Ecto neural progenitor cell (in vitro differentiated cells): Measurements from ENCODE around the gene ARCN1.
A peak's percentile ranks its signal among the peaks of the same experiment; 100 is the strongest.

Experiments used
- DNase-seq: peaks from one replicate; pipeline ENCODE4 v3.0.0-alpha.2; 2018; ENCODE audit warnings: low spot score

Gene ARCN1

DNA sequence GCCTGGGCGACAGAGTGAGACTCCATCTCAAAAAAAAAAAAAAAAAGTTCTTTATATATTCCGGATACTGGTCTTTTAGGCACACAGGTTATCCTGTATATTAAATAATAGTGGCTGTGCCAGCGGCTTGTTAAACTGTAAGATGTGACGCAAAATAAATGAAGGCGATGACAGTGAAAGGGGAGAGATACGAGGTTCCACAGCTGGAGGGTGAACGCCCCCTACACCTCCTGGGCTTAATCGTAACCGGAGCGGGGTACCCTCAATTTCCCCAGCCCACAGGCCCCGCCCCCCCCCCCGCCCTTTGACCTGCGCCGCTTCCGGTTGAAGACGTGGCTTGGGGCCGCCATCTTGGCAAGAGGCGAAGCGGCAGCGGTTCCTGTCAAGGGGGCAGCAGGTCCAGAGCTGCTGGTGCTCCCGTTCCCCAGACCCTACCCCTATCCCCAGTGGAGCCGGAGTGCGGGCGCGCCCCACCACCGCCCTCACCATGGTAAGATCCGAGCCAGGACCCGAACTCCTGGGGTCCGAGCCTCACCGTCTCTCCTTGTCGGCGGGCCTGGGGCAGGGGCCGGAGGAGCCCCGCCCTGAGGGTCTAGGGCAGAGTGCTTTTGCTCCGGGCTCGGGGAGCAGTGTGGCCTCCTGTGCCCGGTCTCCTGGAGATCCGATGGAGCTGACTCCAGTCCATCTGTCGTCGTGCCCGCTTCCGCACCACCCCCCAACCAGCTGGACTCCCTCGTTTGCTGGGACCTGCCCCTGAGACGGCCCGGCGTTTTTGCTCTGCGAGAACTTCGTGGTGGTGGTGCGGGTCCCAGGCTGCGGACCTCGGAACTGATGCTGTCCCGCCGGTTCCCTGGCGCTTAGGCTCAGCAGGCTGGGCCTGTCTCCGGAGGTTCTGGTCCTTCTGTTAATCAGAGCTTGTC is at the start of gene ARCN1:
ARCN1 (plus strand) TSS at position 349 of the 920 bp plus-strand sequence; CDS start at position 488, 139 bp downstream.
- DNase-seq, result peak; percentile 91

DNA sequence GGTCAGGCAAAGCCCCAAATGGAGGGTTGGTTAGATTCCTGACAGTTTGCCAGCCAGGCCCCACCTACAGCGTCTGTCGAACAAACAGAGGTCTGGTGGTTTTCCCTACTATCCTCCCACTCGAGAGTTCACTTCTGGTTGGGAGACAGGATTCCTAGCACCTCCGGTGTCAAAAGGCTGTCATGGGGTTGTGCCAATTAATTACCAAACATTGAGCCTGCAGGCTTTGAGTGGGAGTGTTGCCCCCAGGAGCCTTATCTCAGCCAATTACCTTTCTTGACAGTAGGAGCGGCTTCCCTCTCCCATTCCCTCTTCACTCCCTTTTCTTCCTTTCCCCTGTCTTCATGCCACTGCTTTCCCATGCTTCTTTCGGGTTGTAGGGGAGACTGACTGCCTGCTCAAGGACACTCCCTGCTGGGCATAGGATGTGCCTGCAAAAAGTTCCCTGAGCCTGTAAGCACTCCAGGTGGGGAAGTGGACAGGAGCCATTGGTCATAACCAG is 49.6 kb upstream of the ARCN1 start:
- no peak for DNase-seq

DNA sequence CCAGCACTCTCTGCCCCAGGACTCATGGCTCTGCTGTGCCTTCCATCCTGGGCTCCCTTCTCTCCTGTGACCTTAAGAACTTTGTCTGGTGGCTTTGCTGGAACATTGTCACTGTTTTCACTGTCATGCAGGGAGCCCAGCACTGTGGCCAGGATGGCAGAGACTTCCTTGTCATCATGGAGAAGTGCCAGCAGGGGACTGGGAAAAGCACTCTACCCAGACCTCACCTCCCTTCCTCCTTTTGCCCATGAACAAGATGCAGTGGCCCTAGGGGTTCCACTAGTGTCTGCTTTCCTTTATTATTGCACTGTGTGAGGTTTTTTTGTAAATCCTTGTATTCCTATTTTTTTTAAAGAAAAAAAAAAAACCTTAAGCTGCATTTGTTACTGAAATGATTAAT is 47.9 kb upstream of the ARCN1 start:
- DNase-seq, result no peak

DNA sequence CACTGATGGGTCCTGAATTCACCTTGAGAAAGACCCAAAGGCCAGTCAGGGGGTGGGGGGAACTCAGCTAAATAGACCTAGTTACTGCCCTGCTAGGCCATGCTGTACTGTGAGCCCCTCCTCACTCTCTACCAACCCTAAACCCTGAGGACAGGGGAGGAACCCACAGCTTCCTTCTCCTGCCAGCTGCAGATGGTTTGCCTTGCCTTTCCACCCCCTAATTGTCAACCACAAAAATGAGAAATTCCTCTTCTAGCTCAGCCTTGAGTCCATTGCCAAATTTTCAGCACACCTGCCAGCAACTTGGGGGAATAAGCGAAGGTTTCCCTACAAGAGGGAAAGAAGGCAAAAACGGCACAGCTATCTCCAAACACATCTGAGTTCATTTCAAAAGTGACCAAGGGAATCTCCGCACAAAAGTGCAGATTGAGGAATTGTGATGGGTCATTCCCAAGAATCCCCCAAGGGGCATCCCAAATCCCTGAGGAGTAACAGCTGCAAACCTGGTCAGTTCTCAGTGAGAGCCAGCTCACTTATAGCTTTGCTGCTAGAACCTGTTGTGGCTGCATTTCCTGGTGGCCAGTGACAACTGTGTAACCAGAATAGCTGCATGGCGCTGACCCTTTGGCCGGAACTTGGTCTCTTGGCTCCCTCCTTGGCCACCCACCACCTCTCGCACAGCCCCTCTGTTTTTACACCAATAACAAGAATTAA is 47.3 kb upstream of the ARCN1 start:
- DNase-seq, result no peak

DNA sequence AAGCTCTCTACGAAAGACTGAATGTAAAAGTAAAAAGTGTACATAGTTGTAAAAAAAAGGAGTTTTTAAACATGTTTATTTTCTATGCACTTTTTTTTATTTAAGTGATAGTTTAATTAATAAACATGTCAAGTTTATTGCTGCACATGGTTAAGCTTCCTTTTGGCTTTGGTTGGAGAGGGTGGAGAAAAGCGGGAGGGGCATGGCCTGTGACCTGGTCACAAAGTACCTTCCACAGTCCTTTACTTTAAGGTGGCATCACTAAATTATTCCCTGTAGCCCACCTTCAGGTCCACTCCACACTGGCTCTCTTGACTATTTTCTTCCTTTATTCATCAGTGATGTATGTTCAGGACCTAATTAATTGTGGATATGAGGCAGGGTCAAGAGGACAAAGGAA is 45.5 kb upstream of the ARCN1 start:
- no peak for DNase-seq

DNA sequence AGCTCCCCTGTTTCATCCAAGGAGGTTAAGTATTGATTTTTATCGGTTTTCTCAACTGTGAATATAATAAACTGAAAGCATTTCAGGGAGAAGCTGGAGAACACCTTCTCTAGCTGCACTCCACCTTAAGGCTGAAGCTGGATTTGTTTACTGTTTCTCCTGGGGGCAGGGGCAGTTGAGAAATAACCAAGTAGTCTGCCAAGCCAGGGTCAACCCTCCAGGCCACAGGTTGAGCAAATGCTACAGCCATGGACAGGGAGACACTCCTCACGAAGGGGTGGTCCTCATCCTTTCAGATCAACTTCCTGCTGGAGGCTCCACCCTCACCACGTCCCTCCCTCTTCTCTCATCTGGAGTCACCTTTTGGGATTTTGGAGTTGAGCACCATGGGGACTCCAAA is 45.1 kb upstream of the ARCN1 start, which contains the start of gene TTC36:
TTC36 (plus strand) TSS at position 366 of the 400 bp plus-strand sequence; CDS start at position 387, 21 bp downstream.
- no peak for DNase-seq

DNA sequence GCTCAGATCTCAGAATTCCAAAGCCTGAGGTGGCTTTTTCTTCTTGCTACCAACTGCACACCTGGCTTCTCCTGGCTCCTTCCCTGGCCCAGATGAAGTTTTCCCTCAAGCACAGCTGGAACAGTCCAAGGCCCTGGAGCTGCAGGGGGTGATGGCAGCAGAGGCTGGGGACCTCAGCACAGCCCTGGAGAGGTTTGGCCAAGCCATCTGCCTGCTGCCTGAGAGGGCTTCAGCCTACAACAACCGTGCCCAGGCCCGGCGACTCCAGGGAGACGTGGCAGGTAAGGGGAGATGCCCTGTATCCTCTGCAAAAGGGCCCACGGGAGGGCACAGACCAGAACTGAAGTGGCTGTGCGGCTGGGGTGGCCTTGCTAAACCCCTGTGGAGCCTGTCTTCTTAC is 43.7 kb upstream of the ARCN1 start:
- no peak for DNase-seq

DNA sequence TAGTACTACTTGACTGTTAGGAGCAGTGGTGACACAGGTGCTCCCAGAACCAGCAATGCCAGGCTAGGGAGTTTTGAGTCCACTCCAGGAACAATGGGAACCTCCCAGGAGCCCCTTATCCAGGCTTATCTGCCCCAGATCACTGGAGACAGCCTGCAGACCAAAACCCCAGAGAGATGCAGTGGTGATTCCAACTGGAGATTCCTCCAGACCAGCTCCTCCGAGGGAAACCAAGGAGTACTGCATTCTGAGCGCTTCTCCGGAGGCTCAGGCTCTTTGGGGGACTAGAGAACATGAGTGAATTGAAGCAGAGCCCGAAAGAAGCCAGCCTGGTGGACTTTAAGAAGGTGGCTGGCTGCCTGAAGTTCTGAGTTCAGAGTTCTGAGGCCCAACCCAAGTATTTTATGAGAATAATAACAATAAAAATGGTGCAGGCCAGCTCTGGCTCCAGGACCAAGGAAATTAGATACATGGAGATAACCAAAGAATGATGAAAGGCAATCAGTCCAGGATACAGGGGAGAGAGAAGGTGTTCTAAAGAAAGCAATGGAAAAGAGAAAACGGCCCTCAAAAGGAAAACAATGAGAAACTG is 42.5 kb upstream of the ARCN1 start:
- no peak for DNase-seq

DNA sequence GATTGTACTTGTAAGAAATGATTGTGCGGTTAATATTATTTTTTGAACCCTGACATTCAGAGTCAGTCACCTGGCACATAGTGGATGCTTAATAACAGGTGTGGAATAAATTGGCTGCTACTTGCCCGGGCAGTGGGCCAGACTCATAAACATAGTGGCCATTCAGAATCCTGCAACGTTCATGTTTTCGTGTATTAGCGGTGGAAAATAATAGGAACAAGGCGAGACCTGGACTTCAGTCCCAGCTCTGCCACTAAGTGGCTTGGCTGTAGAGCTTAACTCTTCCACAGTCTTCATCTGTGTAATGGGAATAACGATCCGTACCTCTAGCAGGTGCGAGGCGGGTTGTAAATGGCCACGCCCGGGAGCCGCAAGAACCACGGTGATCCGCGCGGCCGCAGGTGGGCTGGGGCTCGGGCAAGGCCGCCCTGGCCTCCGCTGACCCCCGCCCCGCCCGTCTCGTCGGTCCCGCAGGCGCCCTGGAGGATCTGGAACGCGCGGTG is 42.0 kb upstream of the ARCN1 start:
- no peak for DNase-seq

DNA sequence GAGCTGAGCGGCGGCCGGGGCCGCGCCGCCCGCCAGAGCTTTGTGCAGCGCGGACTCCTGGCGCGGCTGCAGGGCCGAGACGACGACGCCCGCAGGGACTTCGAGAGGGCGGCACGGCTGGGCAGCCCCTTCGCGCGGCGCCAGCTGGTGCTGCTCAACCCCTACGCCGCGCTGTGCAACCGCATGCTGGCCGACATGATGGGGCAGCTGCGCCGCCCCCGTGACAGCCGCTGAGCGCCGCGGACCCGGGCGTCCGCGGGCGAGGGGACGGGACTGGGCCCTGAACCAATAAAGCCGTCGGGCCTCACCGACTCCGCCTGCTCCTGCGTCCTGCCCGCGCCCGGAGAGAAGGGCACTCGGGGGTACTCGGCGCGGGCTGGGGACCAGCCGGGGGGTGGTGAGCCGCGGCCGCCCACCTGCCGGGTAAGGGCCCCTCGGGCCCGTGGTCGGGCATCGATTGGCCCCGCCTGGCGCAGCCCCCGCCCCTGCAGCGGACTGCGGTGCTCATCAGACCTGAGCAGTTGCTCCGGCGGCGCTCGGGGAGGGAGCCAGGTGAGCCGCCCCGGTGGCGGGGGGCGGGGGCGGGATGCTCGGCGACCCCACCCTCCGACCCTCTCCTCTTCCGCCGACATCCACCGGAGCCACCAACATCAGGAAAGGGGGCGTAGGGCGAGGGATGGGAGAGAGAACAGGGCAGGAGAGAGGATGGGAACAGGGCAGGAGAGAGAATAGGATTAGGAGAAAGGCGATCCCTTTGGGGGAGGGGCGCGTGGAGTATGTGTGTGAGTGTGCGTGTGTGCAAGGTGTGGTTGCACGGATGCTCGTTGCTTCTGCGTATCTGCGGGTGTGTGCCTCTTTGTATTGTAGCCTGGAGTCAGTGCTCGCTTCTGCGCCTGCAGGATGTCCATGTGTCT is 41.3 kb upstream of the ARCN1 start, which contains the start of gene TMEM25:
TMEM25 (plus strand) TSS at position 510 of the 914 bp plus-strand sequence. CDS start 610 bp downstream, outside the sequence.
- peak; percentile 85 for DNase-seq

DNA sequence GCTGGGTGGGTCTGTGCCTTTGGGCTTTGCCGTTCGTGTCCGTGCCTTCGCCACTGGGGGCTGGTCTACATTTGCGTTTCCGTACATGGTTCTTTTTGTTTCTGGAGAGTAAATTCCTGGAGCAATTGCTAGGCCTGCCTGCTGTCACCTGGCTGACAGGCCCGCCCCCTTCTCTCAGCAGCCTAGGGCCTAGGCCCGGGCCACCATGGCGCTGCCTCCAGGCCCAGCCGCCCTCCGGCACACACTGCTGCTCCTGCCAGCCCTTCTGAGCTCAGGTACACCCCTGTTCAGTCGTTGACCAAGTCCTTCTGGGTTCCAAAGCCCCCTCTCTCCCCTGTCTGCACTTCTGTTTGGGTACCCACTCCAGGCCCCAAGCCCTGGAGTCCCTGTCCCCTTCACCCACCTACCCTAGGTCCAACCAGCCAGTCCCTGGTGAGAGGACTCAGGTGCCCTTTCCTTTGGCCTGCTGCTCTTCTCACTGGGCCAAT is 40.6 kb upstream of the ARCN1 start:
- DNase-seq, result no peak

DNA sequence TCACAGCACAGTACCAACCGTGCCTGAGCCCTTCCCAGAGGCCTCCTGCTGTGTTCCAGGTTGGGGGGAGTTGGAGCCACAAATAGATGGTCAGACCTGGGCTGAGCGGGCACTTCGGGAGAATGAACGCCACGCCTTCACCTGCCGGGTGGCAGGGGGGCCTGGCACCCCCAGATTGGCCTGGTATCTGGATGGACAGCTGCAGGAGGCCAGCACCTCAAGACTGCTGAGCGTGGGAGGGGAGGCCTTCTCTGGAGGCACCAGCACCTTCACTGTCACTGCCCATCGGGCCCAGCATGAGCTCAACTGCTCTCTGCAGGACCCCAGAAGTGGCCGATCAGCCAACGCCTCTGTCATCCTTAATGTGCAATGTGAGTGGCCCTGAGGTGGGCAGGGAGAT is 40.1 kb upstream of the ARCN1 start:
- DNase-seq, result no peak

DNA sequence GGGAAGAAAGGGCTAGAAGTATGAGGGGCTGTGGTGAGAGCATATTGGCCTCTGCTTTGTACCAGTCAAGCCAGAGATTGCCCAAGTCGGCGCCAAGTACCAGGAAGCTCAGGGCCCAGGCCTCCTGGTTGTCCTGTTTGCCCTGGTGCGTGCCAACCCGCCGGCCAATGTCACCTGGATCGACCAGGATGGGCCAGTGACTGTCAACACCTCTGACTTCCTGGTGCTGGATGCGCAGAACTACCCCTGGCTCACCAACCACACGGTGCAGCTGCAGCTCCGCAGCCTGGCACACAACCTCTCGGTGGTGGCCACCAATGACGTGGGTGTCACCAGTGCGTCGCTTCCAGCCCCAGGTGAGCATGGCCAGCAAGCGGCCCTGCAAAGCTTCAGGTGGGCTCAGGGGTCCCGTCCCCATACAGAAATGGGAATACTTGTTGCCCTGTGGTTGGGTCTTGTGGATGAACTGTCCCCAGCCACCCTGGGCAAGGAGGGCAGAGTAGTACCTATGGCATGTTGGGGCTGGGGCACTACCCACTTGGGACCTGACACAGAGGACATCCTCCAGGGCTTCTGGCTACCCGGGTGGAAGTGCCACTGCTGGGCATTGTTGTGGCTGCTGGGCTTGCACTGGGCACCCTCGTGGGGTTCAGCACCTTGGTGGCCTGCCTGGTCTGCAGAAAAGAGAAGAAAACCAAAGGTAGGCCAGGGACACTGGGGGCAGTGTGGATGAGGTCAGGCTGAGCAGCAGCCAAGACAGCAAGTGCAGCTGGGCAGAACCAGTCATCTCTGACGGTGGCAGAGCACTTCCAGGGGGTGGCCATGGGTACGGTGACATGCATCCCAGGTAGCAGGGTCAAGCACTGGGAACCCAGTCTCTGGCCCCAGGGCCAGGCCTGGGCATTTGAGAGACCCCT is 39.1 kb upstream of the ARCN1 start:
- DNase-seq, result no peak

DNA sequence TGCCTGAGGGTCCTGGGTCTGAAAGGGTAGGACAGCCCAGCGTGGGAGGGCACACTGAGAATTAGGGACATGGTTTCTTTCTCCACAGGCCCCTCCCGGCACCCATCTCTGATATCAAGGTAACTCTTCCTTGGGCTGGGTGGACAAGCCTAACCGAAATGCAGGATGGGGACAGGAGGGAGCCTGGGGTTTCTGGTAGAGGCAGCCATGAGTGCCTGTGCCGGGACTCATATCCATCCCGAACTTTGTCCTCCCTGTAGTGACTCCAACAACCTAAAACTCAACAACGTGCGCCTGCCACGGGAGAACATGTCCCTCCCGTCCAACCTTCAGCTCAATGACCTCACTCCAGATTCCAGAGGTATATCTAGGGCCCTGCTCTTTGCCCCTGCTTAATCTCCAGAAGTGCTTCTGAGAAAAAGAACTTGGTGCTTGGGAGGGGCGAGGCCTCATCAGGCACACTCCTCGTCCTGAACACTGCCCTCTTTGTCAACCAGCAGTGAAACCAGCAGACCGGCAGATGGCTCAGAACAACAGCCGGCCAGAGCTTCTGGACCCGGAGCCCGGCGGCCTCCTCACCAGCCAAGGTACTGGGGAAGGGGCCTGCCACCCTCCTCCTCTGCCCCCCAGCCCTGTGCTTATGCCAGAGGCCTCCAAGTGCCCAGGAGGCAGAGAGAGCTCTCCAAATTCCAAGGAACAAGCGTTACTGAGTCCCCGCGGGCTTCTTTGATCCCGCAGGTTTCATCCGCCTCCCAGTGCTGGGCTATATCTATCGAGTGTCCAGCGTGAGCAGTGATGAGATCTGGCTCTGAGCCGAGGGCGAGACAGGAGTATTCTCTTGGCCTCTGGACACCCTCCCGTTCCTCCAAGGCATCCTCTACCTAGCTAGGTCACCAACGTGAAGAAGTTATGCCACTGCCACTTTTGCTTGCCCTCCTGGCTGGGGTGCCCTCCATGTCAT is 38.2 kb upstream of the ARCN1 start:
- DNase-seq, result no peak

DNA sequence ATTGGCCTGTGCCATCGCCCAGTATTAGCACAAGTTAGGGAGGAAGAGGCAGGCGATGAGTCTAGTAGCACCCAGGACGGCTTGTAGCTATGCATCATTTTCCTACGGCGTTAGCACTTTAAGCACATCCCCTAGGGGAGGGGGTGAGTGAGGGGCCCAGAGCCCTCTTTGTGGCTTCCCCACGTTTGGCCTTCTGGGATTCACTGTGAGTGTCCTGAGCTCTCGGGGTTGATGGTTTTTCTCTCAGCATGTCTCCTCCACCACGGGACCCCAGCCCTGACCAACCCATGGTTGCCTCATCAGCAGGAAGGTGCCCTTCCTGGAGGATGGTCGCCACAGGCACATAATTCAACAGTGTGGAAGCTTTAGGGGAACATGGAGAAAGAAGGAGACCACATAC is 36.9 kb upstream of the ARCN1 start:
- DNase-seq, result no peak

DNA sequence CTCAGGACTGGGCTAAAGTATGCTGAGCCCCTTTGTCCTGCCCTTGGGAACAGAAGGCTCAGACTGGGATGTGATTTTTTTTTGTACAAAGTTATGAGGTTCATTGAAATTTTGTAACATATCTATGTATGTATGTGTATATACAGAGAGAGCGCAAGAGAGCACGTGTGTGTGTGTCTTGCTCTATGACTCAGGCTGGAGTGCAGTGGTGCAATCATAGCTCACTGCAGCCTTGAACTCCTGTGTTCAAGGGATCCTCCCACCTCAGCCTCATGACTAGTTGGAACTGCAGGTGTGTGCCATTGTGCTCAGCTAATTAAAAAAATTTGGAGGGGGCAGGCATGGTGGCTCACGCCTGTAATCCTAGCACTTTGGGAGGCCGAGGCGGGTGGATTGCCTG is 35.5 kb upstream of the ARCN1 start:
- DNase-seq, result no peak

DNA sequence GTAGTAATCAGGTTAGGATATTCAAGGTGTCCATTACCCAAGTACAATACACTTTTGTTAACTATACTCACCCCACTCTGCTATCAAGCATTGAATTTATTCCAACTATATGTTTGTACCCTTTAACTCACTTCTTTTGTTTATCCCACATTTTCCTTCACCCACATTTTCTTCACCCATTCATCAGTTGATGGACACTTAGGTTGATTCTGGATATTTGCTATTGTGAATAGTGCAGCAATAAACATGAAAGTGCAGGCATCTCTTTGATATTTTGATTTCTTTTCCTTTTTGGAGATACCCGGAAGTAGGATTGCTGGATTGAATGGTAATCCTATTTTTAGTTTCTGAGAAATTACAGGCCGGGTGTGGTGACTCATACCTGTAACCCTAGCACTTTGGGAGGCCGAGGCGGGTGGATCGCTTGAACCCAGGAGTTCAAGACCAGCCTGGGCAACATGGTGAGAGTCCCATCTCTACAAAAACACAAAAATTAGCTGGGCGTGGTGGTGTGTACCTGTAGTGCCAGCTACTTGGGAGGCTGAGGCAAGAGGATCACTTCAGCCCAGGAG is 34.7 kb upstream of the ARCN1 start:
- no peak for DNase-seq

DNA sequence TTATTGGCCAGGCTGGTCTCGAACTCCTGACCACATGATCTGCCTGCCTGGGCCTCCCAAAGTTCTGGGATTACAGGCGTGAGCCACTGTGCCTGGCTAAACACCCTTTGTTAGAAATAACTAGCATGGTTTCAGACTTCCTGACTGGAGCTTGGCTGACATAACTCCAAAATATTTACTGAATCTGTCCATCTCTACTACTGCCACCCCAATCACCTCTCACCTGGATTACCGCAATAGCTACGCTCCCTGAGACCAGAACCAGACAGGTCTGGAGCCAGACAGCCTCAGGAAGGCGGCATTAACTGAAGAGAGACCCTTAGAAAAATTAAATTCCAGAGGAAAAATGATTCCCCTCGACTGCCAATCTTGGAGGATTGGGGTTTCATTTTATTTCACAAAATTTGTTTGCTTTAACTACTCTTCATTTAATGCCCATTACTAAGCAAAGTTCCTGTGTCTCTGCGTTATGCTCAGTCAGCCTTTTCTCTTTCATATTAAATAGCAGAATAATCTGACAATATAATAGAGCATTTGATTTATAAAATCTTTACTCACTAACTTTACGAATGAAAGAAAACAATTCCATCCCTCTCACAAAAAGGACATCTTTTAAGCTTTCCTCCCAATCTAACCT is 28.1 kb upstream of the ARCN1 start:
- DNase-seq, result no peak
